Panc1 (cell line): ENCODE data around the gene SLU7.

Source experiments
- CTCF ChIP-seq: fragments of 450-650 bp; IDR thresholded peaks from 2 replicates; pipeline ENCODE4 v1.5.1; 2017; ENCODE audit warnings: mild to moderate bottlenecking
- POLR2AphosphoS5 ChIP-seq: IDR thresholded peaks from 2 replicates; pipeline ENCODE4 v1.6.1; 2012; ENCODE audit warnings: mild to moderate bottlenecking, low read depth, low read length, moderate library complexity
- TCF7L2 ChIP-seq: IDR thresholded peaks from 2 replicates; pipeline ENCODE4 v1.6.1; 2011; ENCODE audit warnings: mild to moderate bottlenecking, low read depth, low read length, inconsistent platforms

GRCh38 chr5:160387445-160387844 is 31.4 kb downstream of the SLU7 start:
- no peak for TF ChIP-seq CTCF
- no peak for TF ChIP-seq POLR2AphosphoS5
- TF ChIP-seq TCF7L2: no peak
